ENCODE results near the gene EXOC2.

The EXOC2 gene

DNA sequence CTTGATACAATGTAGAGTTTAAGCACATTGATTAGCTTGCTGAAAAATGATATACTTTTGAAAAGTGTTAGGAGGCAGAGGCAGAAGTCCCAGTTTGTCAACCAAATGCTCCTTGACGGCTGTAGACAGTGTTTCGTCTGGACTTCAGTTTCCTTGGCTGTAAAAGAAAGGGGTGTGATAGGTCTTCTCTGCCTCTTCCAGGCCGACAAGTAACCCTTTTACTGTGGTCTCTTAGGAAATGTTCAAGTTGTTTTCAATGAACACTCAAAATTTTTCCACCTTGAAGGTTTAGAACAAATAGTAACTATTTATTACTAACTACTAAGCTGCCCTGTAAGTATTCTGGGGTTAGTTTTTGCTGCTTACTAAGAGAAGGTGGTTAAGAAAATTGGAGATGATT, 179.0 kb downstream of the EXOC2 start:
- no peak for DNase-seq

DNA sequence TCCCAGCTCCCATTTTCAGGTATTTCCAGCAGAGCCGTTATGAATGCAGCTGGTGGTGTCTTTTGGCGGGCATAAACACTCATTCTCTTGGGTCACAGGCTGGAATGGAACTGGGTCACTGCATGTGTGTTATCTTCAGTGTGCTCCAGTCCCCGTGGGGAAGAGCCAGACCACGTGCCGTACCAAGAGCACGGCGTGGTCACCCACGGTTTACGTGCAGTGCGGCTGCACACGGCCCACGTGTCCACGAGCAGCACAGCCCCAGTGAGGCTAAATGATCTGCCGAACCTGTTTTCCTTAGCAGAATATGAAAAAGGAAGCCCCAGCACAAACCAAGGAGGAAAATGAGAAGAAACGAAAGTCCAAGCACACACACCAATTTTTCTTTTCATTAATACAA, 179.9 kb downstream of the EXOC2 start:
- no peak for DNase-seq

DNA sequence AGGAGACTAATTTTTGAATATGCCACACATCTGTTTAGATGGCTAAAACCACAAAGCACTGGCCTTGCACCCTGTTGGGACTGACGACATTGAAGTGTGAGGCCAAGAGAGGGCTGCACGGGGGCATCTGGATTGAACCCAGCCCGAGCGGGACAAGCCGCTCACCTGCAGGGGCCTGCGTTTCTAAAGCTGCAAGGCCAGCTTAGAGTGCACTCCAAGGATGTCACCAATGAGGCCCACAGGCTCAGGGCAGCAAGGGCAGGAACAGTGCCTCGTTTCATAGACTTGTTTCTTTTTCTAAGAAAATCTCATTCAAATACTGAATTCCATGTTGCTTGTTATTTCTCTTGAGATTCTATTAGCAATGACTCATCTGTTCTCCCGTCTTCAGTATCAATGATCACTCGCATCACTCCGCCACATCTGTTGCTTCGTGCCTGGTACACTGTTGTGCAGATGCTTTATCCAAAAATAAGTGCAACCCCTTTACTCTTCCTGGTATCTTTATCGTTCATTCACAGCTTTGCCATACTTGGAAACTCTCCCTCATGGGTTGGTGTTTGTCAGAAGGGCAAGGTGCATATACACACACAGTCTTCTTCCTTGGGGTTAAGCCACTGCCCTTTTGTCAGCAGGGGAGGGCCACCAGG, 181.3 kb downstream of the EXOC2 start:
- DNase-seq: no peak

DNA sequence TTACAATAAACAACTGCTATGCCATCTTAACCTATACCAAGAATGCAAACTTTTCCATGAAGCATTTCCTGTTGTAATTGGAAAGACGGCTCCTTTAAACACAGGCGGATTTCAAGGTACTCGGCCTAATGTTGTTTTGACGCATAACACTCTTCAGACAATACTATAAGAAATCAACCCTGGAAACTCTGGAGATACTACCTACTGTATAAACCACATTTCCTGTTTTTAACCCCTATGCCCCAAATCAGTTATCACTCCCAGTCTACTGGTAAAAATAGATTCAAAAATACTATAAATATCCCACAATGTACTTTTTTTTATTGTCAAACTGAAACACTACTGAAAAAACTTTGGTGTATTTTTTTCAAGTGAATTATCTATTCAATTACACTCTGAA, 183.3 kb downstream of the EXOC2 start:
- no peak for DNase-seq

DNA sequence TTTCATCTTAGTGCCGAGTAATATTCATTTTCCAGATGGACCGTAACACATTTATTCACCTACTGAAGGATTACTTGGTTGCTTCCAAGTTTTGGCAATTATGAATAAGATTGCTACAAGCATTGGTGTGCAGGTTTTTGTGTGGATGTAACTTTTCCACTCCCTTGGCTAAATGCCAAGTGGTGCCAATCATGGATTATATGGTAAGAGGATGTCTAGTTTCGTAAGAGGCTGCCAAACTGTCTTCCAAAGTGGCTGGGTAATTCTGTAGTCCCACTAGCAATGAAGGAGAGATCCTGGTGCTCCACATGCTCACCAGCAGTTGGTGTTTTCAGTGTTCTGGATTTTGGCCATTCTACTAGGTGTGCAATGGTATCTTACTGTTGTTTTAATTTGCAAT, 184.3 kb downstream of the EXOC2 start:
- DNase-seq: no peak

DNA sequence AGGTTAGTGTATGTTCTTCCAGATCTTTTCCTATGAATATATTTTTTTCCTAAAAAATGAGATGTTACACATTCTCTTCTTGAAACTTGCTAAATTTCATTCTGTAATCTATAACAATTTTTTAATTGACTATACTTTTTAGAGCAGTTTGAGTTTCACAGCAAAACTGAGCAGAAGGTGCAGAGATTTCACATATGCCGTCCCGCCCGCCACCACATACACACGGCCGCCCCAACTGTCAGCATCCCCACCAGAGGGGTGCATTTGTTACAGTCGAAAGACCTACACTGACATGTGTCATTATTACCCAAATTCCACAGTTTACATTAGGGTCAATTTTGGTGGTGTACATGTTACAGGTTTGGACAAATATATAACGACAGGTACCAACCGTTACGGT, 184.9 kb downstream of the EXOC2 start:
- DNase-seq: no peak

DNA sequence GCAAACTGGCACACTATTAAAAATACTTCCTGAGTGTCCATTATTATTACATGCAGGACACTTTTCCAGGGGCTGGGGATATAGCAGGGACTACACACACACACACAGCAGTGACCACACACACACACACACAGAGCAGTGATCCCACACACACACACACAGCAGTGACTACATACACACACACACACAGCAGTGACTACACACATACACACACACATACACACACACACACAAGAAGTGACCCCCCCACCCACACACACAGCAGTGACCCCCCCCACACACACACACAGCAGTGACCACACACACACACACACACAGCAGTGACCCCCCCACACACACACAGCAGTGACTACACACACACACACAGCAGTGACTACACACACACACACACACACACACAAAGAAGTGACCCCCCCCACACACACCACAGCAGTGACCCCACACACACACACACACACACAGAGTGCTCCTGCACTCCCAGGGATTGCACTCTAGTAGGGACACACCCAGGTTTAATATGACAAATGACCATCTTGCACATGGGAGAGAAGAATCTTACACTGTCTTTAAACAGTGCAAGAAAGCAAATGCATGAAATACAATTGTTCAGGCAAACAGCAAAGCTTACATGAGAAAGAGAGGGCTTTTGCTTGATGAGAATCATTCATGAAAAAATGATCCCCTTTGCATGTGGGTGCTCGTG, 185.9 kb downstream of the EXOC2 start:
- DNase-seq: no peak

DNA sequence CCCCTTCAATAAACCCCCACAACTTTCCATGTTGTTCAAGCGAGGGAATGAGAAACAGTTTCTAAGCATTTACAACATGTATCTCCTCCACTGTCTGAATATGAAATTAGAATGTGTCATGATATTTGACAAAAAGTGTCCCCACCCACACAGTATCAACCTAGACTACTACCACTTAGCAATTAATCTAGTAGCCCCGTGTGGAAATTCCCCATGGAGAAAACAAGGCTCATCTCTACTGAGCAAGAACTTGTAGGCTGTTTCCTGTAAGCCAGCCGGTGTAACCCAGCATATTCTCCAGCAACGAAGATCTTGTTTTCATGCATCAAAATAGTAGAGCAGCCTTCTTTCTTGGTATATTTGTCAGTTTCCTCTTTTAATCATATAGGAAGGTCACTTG, 186.4 kb downstream of the EXOC2 start:
- peak; percentile 50 for DNase-seq

DNA sequence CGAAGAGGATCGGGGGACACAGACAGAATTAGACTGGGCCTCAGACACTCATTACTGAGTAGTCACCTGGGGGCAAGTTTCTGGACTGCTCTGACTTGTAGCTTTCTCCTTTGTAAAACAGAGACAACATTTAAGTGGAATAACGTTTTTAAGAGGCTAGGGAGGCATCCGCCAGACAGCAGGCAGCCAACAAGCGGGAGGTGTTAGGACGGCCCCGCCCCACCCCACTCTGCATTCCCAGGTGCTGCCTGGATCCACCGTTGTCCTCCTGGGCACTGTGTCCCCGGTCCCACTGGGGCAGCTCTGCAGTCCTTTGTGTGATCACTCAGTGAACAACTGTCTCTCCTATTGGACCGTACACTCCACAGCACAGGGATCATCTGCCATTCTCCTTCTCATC, 187.6 kb downstream of the EXOC2 start:
- no peak for DNase-seq

DNA sequence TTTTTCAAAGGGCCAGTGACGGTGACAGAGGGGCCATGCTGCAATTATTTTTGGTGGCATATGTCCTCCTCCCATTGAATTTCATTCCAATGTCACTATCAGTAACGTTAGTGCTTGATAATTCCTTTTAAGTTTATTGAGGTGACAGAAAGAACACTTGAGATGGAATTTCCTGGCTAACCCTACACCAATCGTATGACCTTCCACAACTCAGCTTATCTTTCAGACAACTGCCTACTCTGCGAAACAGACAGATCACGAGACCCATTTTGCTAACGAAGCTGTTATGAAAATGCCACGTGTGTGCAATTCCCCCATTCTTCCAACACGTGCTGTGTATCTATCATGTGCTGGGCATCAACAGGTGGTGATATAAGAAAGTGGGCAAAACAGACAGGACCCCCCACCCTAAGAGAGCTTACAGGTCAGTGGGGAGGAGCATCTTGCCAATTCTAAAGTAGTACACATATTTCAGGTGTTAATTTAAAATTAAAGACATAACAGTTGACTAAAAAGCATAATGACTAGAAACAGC, 188.4 kb downstream of the EXOC2 start:
- no peak for DNase-seq

DNA sequence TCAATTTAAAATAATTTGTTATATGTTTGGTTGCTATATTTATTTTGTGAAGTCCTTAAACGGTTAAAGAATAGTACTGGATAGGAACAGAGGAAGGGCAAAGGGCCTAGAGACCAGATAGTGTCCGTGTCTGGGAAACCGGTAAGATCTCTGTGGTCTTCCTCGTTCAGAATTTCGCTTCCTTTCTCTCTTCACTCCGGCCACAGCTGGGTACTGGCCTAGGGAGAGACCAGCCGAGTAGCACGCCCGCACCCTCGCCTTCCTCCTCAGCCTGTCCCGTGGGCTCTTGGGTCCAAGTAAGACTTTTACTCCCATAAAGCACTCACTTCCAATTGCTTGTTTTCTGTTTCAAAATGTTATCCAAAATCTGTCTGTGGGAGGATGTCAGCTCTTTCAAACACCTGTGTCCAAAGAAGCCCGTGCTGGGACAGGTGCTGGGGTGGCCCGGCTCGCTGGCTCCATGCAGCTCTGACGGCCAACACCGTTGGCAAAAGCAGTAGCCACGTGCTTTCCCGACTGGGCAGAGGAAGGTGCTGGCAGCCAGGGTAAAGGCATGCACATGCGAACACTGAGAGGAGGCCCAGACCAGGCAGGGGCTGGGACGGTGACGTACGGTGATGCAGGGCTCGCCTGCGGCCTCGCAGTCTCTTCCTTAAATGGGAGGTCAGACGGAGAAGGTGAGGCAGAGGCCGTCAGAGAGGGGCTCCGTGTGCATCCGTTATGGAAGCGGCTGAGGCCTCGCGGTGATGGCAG, 189.2 kb downstream of the EXOC2 start:
- no peak for DNase-seq

DNA sequence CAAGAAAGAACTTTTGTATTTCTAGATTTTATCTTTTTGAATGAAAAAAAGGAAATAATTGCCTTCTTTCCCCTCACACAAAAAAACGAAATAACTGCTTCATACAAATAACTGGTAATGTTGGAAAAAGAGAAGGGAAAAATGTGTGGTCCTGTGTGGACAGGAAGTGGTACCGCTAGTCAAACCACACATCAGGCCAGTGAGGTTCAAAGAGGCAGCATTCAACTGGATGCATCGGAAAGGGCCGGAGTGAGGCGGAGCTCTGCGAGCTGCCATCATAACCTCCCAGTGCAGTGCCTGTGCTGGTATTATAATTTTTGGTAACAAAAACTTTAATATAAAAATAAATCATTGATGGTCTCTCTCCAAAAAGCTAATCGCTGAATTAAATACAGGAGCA, 190.2 kb downstream of the EXOC2 start:
- DNase-seq: no peak

DNA sequence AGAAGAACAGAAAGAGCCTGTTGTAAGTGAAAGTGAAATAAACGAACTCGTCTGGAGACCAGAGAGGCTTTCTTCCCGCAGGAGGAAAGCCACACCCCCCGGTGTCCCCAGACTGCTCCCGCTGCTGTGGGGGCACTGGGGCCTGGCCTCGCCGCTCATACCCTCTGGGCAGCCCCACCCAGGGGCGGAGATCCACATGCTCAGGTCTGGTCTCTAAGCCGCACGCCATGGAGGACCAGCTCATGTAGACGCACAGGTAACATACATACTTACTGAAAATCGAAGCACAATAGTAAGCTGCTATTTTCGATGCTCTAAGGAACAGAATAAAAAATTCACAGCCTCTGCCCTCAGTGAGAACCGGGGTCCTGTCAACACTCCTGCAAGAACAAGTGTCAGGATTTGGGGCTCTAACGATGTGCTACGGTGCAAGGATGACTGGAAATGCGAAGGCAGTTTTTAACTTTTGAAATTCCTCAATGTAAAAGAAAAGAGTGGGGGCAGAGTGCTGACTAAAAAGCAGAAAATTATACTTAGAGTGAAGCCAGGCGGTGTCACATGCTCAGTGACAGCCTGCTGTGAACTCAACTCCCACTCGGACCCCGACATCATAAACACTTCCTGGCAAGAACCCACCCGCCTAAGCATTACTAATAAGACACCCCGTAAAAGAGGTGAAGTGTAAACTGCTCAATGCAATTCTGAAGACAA, 190.9 kb downstream of the EXOC2 start:
- DNase-seq: peak; percentile 76

DNA sequence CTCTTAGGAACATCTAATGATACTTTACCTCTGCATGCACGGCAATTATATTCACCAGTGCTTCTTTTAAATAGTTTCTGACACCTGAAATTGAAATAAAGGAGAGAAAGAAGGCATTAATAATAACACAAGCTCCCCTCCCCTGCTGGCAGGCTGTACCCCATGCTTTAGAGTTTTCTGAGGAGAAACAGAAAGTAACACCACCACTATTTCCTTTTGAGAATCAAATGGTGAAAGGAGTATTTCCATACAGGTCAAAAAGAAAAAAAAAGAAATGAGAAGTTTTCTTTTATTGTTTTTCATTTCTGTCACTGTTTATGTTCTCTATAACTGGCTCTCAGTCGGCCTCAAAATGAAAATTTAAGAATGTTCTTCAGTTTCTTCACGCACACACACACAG, 193.3 kb downstream of the EXOC2 start:
- peak; percentile 44 for DNase-seq

DNA sequence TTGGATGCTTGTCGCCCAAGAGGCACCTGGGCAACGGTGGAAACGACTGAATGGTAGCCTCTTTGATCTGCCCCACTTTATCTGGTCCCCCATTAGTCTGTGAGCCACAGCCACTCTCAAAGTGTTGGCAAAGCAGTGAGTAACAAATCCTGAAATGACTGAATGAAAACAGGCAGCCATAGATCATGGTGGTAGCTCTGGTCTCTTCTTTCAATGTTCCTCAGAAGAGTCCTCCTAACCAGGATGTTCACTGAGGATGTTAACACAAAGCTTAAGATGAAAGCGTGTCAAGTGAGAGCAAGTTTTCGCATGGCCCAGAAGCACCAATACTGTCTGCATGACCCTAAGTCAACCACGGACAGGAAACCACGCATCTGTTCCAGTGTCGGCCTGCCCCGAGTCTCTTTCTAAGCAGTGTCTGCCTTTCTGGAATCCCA, 194.1 kb downstream of the EXOC2 start:
- DNase-seq: no peak

DNA sequence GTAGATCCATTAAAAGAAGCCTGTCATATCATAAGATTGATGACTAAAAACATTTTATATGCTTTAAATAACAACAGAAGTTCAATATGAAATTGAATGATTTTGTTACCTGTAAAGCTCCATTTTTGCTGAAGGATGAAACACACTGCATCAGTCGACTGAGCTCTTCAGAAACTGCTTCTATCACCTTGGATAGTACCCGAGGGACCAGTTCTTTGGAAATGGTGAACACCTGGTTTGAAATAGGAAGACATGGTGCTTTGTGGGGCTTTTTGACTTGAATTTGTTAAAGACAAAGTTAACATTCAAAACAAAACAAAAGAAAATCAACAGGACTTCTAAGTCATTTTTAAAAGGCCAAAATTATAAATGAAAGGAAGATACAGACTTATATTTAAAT, 195.7 kb downstream of the EXOC2 start:
- no peak for DNase-seq

DNA sequence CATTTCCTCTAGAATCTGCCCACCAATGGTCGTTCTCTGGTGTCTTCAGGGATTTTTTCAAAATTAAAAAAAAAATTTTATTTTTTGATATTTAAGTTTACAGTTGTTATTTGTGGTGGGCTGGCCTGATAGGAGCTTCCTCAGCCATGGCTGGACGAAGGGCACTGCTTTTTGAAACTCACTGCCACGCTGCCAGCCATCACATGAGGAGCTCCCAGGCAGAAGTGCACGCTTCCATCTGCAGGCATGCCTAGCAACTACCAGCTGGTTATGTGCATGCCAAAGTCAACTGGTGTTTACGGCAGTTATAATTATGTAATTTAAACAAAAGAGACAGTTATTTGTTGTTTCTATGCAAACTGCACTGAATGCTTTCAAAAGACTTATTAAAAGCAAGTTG, 196.3 kb downstream of the EXOC2 start:
- DNase-seq: no peak

DNA sequence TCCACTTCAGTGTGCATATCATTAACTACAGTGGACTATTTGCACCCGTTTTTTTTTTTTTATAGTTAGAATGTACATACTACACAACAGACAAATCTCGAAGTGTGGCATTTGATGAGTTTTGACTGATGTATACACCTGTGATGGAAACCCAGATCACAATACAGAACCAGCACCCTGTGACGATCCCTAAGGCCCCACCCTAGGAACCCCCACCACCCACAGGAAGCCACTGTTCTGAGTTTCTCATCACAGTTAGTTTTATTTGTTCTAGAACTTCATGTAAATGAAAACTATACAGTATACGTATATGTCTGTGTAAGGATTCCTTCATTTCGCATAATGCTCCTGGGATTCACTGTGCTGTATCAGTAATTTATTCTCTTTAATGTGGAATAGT, 198.5 kb downstream of the EXOC2 start:
- DNase-seq: no peak

DNA sequence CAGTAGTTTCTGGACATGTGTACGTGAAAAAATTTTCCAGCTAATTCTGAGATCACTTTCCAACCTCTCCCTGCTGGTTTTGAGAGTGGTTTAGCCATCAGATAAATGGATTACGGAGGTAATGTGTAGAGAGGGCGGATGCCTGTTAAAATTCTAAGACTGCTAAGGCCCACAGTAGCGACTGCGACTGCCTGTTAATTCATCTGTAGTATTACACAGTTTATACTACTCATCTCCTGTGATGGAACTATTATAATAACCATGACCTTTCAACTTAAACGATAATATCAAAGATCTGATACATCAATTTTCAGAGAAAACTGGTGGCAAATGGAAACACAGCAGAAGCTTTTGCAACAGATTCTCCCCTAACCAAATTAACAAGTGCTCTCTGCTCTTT, 199.1 kb downstream of the EXOC2 start:
- DNase-seq: no peak

DNA sequence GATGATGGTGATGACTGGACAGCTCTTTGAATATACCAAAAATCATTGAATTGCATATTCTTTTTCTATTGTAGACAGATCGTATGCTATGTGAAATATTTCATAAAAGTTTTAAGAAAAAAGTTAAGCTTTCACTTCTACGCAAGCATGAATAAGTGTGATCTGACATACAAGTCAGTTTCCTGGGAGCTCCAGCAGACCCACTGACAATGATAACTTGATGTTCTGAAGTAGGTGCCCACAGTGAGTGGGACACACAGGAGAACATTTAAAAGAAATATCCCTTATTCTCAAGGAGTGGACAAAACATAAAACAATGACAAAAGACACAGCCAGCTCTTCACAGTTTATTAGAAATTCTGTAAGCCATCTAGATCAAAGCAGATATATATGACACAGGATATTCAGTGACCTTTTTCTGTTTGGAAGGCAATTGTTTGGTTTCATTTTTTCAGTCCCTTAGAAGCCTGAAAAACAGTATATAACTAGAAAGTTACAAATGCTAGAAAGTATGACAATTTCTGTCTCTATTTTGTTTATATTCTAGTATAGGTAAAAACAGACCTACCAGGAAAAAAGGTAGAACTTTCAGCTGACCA, 200.0 kb downstream of the EXOC2 start:
- no peak for DNase-seq

DNA sequence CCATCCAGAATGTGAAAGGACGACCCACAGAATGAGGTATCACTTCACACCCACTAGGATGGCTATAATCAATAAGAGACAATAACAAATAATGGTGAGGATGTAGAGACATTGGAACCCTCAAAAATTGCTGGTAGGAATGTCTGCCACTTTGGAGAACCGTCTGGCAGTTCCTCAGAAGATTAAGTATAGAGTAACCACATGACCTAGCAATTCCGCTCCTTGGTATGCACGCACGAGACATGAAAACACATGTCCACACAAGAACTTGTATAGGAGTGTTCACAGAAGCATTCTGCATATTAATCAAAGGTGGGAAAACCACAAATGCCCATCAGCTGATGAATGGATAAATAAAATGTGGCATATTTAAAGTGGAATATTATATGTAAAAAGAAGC, 200.8 kb downstream of the EXOC2 start:
- no peak for DNase-seq

DNA sequence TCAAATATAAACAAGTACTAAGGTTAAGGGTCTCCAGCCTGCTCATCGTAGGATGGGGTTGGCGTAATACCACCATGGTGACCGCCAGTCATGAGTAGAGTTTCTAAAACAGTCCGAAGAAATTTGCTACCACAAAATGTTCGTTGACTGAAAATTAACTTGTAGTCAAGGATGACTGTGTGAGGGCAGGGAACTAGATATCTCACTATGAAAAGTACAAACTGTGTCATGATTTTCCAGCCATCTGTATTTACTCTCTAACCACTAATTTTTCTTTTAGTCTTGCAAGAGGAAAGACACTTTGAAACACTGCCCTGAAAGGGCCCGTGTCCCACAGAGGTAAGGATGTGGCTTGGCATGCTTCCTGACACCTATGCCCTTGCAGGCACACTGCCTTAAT, 201.7 kb downstream of the EXOC2 start:
- DNase-seq: no peak

Measured in stimulated activated CD4-positive, alpha-beta T cell treated with anti-CD3 and anti-CD28 coated beads, Interleukin-4, amount 100 ng/mL, for 1 hour (primary cell).